Measurements from ENCODE around the gene PDK2.

Gene PDK2

DNA sequence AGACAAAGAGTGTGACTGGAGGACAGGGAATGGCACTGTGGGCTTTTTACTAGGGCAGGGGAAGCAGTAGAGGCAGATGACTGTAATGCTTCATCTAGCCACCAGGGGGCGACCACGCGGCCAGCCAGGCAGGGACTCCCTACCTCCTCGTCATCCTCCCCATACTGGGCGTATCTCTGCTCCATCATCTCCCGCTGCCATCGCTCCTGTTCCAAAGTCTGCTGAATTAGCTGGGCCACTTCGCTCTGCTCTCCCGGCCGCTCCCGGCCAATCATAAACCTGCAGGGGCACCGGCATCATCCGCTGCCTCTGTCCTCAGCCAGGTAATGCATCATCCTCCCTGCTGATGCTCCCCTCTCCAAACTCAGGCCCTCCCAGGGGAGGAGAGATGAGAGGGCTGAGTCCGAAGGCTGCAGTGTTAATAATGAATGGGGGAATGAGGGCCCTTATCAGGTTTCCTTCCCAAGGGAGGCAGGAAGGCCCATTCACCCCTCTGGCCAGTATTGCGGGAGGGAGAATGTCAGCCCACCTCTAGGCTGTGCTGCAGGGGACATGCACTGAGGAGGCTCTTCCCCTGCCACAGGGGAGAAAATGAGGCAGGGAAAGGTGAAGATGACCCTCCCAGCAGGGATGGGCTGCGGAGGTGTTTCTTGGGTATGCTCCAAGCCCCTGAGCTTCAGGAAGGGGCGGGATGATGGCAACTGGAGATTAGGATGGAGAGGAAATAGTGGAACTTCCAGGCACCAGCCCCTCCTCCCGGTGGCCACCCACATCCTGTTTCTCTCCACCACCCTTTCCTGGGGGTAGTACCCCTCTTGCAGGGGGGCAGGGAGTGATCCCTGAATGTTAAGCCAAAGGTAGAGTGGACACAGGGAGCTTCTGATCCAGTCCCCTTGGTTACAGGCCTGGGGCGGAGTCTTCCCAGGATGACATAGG is 45.1 kb downstream of the PDK2 start:
- Histone ChIP-seq H3K4me1 (peaks cover 3% of the 10 kb centered on the region), H3K79me2 (no peaks in the 10 kb centered on the region), H3K9me3 (ENCODE audit: control insufficient read depth, low read length) (no peaks in the 10 kb centered on the region), H3K27me3 (ENCODE audit: control insufficient read depth, insufficient read depth, low read length) (no peaks in the 10 kb centered on the region), H3K36me3 (ENCODE audit: control insufficient read depth, insufficient read depth, low read length) (no peaks in the 10 kb centered on the region), H3K4me2 (ENCODE audit: low read length) (no peak overlapping the region), H3K4me3 (ENCODE audit: low read depth, low read length) (no peak overlapping the region), H2AFZ (no peak overlapping the region), H3K9ac (no peak overlapping the region), H3K27ac (peak overlapping the region; percentile 45)
- TF ChIP-seq, protein P1, sequence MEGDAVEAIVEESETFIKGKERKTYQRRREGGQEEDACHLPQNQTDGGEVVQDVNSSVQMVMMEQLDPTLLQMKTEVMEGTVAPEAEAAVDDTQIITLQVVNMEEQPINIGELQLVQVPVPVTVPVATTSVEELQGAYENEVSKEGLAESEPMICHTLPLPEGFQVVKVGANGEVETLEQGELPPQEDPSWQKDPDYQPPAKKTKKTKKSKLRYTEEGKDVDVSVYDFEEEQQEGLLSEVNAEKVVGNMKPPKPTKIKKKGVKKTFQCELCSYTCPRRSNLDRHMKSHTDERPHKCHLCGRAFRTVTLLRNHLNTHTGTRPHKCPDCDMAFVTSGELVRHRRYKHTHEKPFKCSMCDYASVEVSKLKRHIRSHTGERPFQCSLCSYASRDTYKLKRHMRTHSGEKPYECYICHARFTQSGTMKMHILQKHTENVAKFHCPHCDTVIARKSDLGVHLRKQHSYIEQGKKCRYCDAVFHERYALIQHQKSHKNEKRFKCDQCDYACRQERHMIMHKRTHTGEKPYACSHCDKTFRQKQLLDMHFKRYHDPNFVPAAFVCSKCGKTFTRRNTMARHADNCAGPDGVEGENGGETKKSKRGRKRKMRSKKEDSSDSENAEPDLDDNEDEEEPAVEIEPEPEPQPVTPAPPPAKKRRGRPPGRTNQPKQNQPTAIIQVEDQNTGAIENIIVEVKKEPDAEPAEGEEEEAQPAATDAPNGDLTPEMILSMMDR (IDR thresholded peaks at IDR 0.05), result peak; percentile 93

DNA sequence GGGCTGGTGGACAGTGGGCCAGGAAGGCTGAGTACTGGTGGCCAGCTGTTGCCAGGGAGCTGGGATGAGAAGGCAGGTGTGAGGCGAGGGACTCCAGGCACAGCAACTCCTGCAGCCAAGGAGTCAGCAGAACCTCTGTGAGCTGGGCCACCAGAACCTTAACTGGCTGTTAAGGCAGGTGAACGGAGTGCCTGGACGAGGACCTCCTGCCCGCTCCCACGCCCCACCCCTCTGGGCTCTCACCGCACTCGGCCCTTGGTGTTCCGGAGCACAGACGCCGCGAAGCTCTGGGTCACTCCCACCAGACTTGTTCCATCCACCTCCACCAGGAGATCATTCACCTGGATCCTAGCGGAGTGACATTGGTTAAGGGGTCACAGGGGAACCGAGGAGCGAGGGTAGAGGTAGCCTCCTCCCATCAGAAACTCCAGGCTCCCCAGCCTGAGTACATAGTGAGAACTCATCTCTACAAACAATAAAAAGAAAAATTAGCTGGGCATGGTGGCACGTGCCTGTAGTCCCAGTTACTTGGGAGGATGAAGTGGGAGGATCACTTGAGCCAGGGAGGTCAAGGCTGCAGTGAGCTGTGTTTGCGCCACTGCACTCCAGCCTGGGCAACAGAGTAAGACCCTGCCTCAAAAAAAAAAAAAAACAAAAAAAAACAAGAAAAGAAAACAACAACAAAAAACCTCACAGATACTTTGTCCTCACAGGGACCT is 46.0 kb downstream of the PDK2 start:
- no peak overlapping the region for H3K4me3 ChIP-seq (ENCODE audit: low read depth, low read length)
- H3K27ac ChIP-seq, result peak overlapping the region; percentile 45
- no peaks in the 10 kb centered on the region for H3K36me3 ChIP-seq (ENCODE audit: control insufficient read depth, insufficient read depth, low read length)

DNA sequence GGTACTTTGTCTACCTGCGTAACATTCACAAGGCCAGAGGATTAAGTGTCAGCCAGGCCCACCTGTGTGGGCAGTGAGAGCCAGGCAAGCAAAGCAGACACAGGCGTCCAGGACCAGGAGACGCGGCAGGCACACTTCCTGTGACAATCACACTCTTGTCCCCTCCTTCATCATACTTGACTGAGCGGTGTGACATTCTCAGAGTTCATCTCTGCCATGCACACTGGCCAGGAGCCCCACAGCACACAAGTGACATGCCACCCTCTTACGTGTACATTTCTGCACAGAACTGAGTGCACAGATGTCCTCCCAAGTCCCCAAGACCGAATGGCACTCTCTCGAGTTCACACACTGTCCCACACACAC is 46.6 kb downstream of the PDK2 start:
- H2AFZ ChIP-seq, result no peak overlapping the region
- no peaks in the 10 kb centered on the region for H3K36me3 ChIP-seq (ENCODE audit: control insufficient read depth, insufficient read depth, low read length)
- no peak overlapping the region for H3K4me2 ChIP-seq (ENCODE audit: low read length)
- H3K27ac ChIP-seq, result no peak overlapping the region
- H3K9ac ChIP-seq, result no peak overlapping the region
- H3K79me2 ChIP-seq, result no peaks in the 10 kb centered on the region
- TF ChIP-seq, protein P1 (IDR thresholded peaks at IDR 0.05), result no peak
- H3K4me1 ChIP-seq, result peaks cover 3% of the 10 kb centered on the region
- no peaks in the 10 kb centered on the region for H3K27me3 ChIP-seq (ENCODE audit: control insufficient read depth, insufficient read depth, low read length)
- H3K9me3 ChIP-seq (ENCODE audit: control insufficient read depth, low read length), result no peaks in the 10 kb centered on the region
- H3K4me3 ChIP-seq (ENCODE audit: low read depth, low read length), result no peak overlapping the region

More for the DNA sequence above, 46.0 kb downstream of the PDK2 start:
- Histone ChIP-seq H3K4me2 (ENCODE audit: low read length) (no peak overlapping the region), H3K27me3 (ENCODE audit: control insufficient read depth, insufficient read depth, low read length) (no peaks in the 10 kb centered on the region), H2AFZ (no peak overlapping the region), H3K9me3 (ENCODE audit: control insufficient read depth, low read length) (no peaks in the 10 kb centered on the region), H3K9ac (no peak overlapping the region), H3K79me2 (no peaks in the 10 kb centered on the region), H3K4me1 (peaks cover 3% of the 10 kb centered on the region)
- TF ChIP-seq, protein P1 (IDR thresholded peaks at IDR 0.05), result no peak

DNA sequence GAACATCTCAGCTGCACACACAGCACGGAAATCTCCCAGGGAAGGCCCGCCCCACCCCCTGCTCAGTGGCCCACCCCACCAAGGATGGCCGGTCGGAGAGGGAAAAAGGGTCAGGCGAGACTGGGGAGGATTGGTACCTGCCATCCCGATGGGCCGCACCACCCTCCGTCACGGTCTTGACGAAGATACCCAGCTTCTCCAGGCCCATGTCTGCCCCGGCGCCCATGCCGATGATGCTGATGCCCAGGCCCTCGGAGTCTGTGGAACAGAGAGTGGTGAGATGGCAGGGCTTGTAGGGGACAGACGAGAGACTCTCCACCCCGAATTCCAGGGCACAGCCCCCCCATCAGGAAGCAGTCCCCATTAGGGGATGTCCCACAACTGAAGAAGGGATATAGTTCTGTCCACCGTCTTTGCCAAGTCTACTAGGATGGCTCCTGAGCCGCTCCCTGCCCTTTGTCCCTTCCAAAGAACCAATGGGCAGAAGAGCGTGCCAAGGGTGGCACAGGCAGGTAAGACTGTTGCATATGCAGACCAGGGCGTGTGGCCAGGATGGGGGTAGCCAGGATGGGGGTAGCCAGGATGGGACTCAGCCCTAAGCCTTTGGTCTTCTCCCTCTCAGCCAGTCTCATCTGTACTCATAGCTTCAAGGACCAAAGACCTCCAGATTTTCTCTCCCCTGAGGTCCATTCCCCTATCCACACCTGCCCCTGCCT is 48.5 kb downstream of the PDK2 start:
- H3K36me3 ChIP-seq (ENCODE audit: control insufficient read depth, insufficient read depth, low read length), result no peaks in the 10 kb centered on the region
- H3K4me1 ChIP-seq, result peaks cover 7% of the 10 kb centered on the region

More for the DNA sequence above, 48.5 kb downstream of the PDK2 start:
- Histone ChIP-seq H3K27ac (no peak overlapping the region), H3K4me3 (ENCODE audit: low read depth, low read length) (no peak overlapping the region), H3K9me3 (ENCODE audit: control insufficient read depth, low read length) (no peaks in the 10 kb centered on the region), H2AFZ (no peak overlapping the region), H3K79me2 (peaks cover 4% of the 10 kb centered on the region), H3K27me3 (ENCODE audit: control insufficient read depth, insufficient read depth, low read length) (no peaks in the 10 kb centered on the region), H3K9ac (no peak overlapping the region), H3K4me2 (ENCODE audit: low read length) (no peak overlapping the region)
- TF ChIP-seq, protein P1 (IDR thresholded peaks at IDR 0.05), result no peak

Data from parathyroid adenoma (tissue), 2 donors.